Keratinocyte (primary cell): ENCODE results near the gene FKBP1B.

Experiments
- CTCF ChIP-seq, 3 experiments: IDR thresholded peaks in 1 of 3; conservative IDR thresholded peaks in 1 of 3; optimal IDR thresholded peaks in 1 of 3; 2 replicates in 2 of 3; 3 replicates in 1 of 3; pipeline versions ENCODE3 to v1.5.1; 2011; ENCODE audit warnings: low read length in 3 of 3, mild to moderate bottlenecking in 3 of 3, moderate library complexity in 2 of 3, control low read depth in 1 of 3, inconsistent platforms in 1 of 3; ENCODE audit not compliant: insufficient read depth in 2 of 3; ENCODE audit errors: extremely low read depth in 1 of 3
- EZH2 ChIP-seq: IDR thresholded peaks from one replicate; pipeline ENCODE4 v1.6.1; 2012; ENCODE audit warnings: inconsistent platforms, mild to moderate bottlenecking, low read length, moderate library complexity

GRCh38 chr2:24065341-24065740, 15.8 kb downstream of the FKBP1B start:
- TF ChIP-seq CTCF (optimal IDR thresholded peaks at IDR 0.05 in 1 of 3, IDR thresholded peaks at IDR 0.05 in 1 of 3, conservative IDR thresholded peaks at IDR 0.05 in 1 of 3; ENCODE audit: extremely low read depth in 1 of 3, insufficient read depth in 2 of 3, low read length in 3 of 3) = no peak
- no peak for TF ChIP-seq EZH2
